GM12872 (cell line): Measurements from ENCODE around the gene PTX3.

Experiments
- TF ChIP-seq, protein P1 (sequence below): IDR thresholded peaks from 3 replicates; pipeline ENCODE4 v1.5.1; 2011; ENCODE audit warnings: low read depth, mild to moderate bottlenecking, low read length, moderate library complexity; ENCODE audit not compliant: insufficient read depth

The PTX3 gene

DNA sequence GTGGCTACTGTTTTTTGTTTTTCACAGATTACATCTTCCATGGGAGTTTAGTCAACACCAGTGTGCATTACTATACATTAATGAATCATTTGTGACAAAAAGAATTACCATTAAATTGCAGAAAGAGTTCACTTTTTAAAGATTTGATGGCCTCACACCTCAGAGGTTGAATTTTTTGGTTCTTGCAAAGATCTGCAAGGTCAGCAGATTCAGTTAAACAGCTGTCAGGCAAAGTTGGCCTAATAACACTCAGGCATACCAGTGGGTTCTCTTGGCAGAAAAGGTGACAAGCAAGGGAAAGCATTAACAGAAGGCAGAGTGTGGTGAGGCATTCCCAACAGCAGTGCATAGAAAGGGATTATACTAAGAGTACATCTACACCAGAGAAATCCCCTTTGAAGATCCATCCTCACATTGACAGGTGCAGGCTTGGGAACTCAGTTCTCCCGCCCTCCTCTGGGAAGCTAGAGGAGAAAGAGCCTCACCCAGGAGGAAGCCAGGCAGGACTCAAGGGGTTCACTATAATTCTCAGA lies 24.3 kb upstream of the PTX3 start:
- TF ChIP-seq, protein P1, sequence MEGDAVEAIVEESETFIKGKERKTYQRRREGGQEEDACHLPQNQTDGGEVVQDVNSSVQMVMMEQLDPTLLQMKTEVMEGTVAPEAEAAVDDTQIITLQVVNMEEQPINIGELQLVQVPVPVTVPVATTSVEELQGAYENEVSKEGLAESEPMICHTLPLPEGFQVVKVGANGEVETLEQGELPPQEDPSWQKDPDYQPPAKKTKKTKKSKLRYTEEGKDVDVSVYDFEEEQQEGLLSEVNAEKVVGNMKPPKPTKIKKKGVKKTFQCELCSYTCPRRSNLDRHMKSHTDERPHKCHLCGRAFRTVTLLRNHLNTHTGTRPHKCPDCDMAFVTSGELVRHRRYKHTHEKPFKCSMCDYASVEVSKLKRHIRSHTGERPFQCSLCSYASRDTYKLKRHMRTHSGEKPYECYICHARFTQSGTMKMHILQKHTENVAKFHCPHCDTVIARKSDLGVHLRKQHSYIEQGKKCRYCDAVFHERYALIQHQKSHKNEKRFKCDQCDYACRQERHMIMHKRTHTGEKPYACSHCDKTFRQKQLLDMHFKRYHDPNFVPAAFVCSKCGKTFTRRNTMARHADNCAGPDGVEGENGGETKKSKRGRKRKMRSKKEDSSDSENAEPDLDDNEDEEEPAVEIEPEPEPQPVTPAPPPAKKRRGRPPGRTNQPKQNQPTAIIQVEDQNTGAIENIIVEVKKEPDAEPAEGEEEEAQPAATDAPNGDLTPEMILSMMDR: no peak

DNA sequence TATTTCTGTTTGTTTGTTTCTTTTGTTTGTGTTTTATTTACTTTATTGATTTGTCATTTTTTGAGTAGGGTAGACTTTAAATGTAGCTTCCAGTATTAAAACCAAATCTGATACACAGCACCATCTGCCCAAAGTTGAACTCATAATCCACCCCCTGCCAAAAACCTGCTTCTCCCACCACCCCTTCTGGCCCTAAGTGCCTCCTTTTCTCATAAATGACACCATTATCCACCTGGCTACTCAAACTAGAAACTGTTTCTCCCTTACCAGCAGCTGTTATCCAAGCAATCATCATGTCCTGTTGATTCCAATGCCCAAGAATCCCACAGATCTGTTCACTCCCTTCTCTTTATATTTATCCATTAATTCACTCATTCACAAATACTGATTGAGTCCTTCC lies 21.8 kb upstream of the PTX3 start:
- TF ChIP-seq, protein P1: no peak

- TF ChIP-seq, protein P1: no peak
Measured at GRCh38 chr3:157416347-157417087, 20.1 kb upstream of the PTX3 start.

GRCh38 chr3:157417247-157417646 lies 19.4 kb upstream of the PTX3 start:
- TF ChIP-seq, protein P1: no peak

GRCh38 chr3:157418104-157418503 lies 18.5 kb upstream of the PTX3 start:
- TF ChIP-seq, protein P1: no peak

DNA sequence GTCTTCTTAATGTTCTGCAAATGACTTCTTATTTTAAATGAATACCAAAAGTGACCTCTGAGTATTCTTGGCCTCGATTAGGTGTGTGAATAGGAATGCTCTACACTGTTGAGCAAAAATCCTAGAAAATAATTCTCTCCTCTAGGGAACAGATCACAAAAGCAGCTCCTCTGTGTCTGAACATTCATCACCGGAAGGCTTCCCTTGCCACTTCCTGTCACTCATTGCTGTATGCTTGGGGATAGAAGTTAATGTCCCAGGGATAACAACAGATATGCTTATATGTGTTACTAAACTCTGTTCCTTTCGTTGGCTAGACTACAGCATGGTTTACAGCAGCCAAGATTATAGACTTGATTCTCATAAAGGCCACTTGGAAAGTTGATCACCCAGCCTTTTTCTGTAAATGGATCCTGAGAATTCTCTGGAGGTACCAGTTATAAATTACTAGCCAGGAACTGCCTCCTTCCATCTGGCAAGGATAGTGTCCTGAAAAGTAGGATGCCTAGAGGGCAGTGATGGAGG lies 16.0 kb upstream of the PTX3 start:
- TF ChIP-seq, protein P1: no peak

DNA sequence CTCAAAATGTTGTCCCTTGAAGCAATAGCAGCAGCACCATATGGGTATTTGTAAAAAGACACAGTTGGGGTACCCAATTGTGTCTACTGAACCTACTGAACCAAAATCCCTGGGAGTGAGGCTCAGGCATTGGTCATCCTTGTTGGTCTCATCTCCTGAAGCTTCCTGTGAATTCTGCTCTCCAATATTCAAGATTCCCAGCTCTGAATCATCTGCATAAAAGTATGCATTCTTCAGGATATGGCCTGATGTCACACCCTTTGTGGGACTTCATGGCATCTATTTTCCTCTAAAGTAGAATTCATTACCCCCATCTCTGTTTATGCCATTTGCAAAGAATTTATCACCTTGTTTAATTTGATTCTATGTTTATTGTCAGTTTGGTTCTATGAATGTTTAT lies 13.3 kb upstream of the PTX3 start:
- TF ChIP-seq, protein P1: no peak
